ENCODE measurements around the gene CNDP1. TPM values are rescaled to one million over a fixed set of nuclear protein-coding genes. Genes with fewer than 3 reads are reported as not detected.

The CNDP1 gene
- polyA plus RNA-seq, 1 experiment = not detected

- ChIA-PET CTCF (no interaction called here), POLR2A (no interaction called here)
- no peak for TF ChIP-seq CTCF (IDR thresholded peaks at IDR 0.05; ENCODE audit: insufficient read depth, low read depth, low read length)
- H3K36me3 ChIP-seq (ENCODE audit: control insufficient read depth, insufficient read depth, low read length) = peaks cover 20% of the 10 kb centered on the region
- H3K4me3 ChIP-seq (ENCODE audit: low read depth, low read length) = no peak overlapping the region
- no peak for DNase-seq (ENCODE audit: low read depth)
- H3K27me3 ChIP-seq (ENCODE audit: control insufficient read depth, insufficient read depth, low read length) = no peaks in the 10 kb centered on the region
Observed at GRCh38 chr18:74506448-74507084, 27.7 kb upstream of the CNDP1 start.

- Histone ChIP-seq H3K4me3 (ENCODE audit: low read depth, low read length) (no peak overlapping the region), H3K36me3 (ENCODE audit: control insufficient read depth, insufficient read depth, low read length) (peaks cover 23% of the 10 kb centered on the region), H3K27me3 (ENCODE audit: control insufficient read depth, insufficient read depth, low read length) (no peaks in the 10 kb centered on the region)
- TF ChIP-seq CTCF (IDR thresholded peaks at IDR 0.05; ENCODE audit: insufficient read depth, low read depth, low read length) = no peak
- ChIA-PET CTCF (no interaction called here), POLR2A (no interaction called here)
- no peak for DNase-seq (ENCODE audit: low read depth)
Observed at GRCh38 chr18:74507097-74507881, 27.0 kb upstream of the CNDP1 start.

GRCh38 chr18:74507927-74508326, 26.4 kb upstream of the CNDP1 start:
- TF ChIP-seq CTCF (IDR thresholded peaks at IDR 0.05; ENCODE audit: insufficient read depth, low read depth, low read length) = no peak
- Histone ChIP-seq H3K36me3 (ENCODE audit: control insufficient read depth, insufficient read depth, low read length) (peaks cover 24% of the 10 kb centered on the region), H3K27me3 (ENCODE audit: control insufficient read depth, insufficient read depth, low read length) (no peaks in the 10 kb centered on the region), H3K4me3 (ENCODE audit: low read depth, low read length) (no peak overlapping the region)
- POLR2A ChIA-PET = no interaction called here
- CTCF ChIA-PET = no interaction called here
- no peak for DNase-seq (ENCODE audit: low read depth)

- H3K36me3 ChIP-seq (ENCODE audit: control insufficient read depth, insufficient read depth, low read length) = peaks cover 28% of the 10 kb centered on the region
- POLR2A ChIA-PET = no interaction called here
- DNase-seq (ENCODE audit: low read depth) = no peak
- CTCF ChIA-PET = no interaction called here
- TF ChIP-seq CTCF (IDR thresholded peaks at IDR 0.05; ENCODE audit: insufficient read depth, low read depth, low read length) = no peak
- no peak overlapping the region for H3K4me3 ChIP-seq (ENCODE audit: low read depth, low read length)
- no peaks in the 10 kb centered on the region for H3K27me3 ChIP-seq (ENCODE audit: control insufficient read depth, insufficient read depth, low read length)
Observed at GRCh38 chr18:74508366-74508765, 25.9 kb upstream of the CNDP1 start.

- Histone ChIP-seq H3K27me3 (ENCODE audit: control insufficient read depth, insufficient read depth, low read length) (no peaks in the 10 kb centered on the region), H3K4me3 (ENCODE audit: low read depth, low read length) (no peak overlapping the region), H3K36me3 (ENCODE audit: control insufficient read depth, insufficient read depth, low read length) (peaks cover 28% of the 10 kb centered on the region)
- DNase-seq (ENCODE audit: low read depth) = no peak
- TF ChIP-seq CTCF (IDR thresholded peaks at IDR 0.05; ENCODE audit: insufficient read depth, low read depth, low read length) = no peak
- POLR2A ChIA-PET = no interaction called here
- CTCF ChIA-PET = no interaction called here
Observed at GRCh38 chr18:74508821-74509225, 25.5 kb upstream of the CNDP1 start.
